Prostate gland (tissue), 2 donors: ENCODE results near the gene SORBS1. TPM values are rescaled to one million over a fixed set of nuclear protein-coding genes. Genes with fewer than 3 reads are reported as not detected.

ENCODE experiments used
- DNase-seq: peaks from one replicate; pipeline ENCODE4 v3.0.0-alpha.2; 2019; ENCODE audit warnings: low spot score
- H3K27ac ChIP-seq, 2 donors: fragments of 200-600 bp; sonication (generic); 2 replicates each; pipeline ENCODE4 v1.5.1; 2017 to 2019
- H3K27me3 ChIP-seq: fragments of 200-600 bp; sonication (generic); replicated peaks from 2 replicates; pipeline ENCODE4 v1.5.1; 2019; ENCODE audit not compliant: insufficient read depth
- H3K36me3 ChIP-seq, 2 donors: fragments of 200-600 bp; sonication (generic); 1 replicate in 1 of 2; 2 replicates in 1 of 2; pipeline versions ENCODE4 v1.5.1 to v1.8.1; 2017 to 2019
- H3K4me1 ChIP-seq: fragments of 200-600 bp; sonication (generic); replicated peaks from 2 replicates; pipeline ENCODE4 v1.5.1; 2019
- H3K4me3 ChIP-seq, 2 donors: fragments of 200-600 bp; sonication (generic); 2 replicates each; pipeline ENCODE4 v1.5.1; 2017 to 2019
- H3K9me3 ChIP-seq: fragments of 200-600 bp; sonication (generic); 2 replicates; pipeline ENCODE4 v1.5.1; 2017
- CTCF ChIP-seq, 4 experiments: fragments of 200-600 bp in 2 of 4; fragments of 450-650 bp in 2 of 4; sonication (generic) in 2 of 4; IDR thresholded peaks; 1 replicate in 3 of 4; 2 replicates in 1 of 4; pipeline ENCODE4 v1.5.1; 2016 to 2019; ENCODE audit warnings: antibody characterized with exemption in 4 of 4, mild to moderate bottlenecking in 2 of 4, moderate library complexity in 2 of 4
- POLR2A ChIP-seq: fragments of 450-650 bp; IDR thresholded peaks from one replicate; pipeline ENCODE4 v1.6.1; 2016; ENCODE audit warnings: antibody characterized with exemption, mild to moderate bottlenecking
- POLR2AphosphoS5 ChIP-seq: sonication (generic); formaldehyde crosslinking; IDR thresholded peaks from one replicate; pipeline ENCODE4 v1.6.1; 2017; ENCODE audit warnings: antibody characterized with exemption
- WGBS: methylation state at CpG from one replicate; pipeline ENCODE4 v1.1.5; 2018; 5-methylcytosine and 5-hydroxymethylcytosine counted together
- intact Hi-C: fragments of 100-400 bp; cut with DNase I; formaldehyde crosslinking; loops from one replicate; pipeline ENCODE4 v1.14.2; 2022
- total RNA-seq, 2 donors: library from RNA; depleted of rRNA; stranded (reverse); fragments of >200 nt; gene quantifications; one replicate each; pipeline ENCODE4 v1.1.0, GENCODE V29; 2016

Gene SORBS1
- total RNA-seq, 2 donors from 2014 or later = 84.6 to 189 TPM

DNA sequence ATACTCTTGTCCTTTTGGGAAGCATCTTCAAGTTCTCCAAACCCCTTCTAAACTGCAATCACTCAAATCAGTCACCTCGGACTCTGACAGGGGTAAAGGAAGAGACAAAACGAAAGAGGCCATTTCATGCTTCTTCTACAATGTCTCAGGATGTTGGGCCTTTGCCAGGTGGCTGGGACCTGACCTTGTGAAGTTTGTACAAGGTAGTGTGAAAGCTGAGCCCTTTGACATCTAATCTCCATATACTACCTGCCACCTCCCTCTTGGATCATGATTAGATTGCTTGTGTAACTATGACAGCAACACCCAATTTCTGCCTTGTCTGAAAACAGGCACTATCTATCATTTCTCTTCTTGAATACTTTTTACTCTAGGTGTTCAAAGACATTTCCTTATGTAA lies 235.3 kb downstream of the SORBS1 start:
- 75% methylated on average over 2 of the region's 2 CpGs for WGBS
- no peaks in the 10 kb centered on the region for H3K9me3 ChIP-seq
- H3K4me1 ChIP-seq = no peaks in the 10 kb centered on the region
- H3K4me3 ChIP-seq = no peak overlapping the region
- H3K27me3 ChIP-seq = no peaks in the 10 kb centered on the region
- intact Hi-C loops = no loop called here
- TF ChIP-seq POLR2A (no peak), POLR2AphosphoS5 (no peak), CTCF (IDR thresholded peaks at IDR 0.05) (no peak)
- no peak for DNase-seq
- H3K36me3 ChIP-seq = no peaks in the 10 kb centered on the region
- no peak overlapping the region for H3K27ac ChIP-seq

DNA sequence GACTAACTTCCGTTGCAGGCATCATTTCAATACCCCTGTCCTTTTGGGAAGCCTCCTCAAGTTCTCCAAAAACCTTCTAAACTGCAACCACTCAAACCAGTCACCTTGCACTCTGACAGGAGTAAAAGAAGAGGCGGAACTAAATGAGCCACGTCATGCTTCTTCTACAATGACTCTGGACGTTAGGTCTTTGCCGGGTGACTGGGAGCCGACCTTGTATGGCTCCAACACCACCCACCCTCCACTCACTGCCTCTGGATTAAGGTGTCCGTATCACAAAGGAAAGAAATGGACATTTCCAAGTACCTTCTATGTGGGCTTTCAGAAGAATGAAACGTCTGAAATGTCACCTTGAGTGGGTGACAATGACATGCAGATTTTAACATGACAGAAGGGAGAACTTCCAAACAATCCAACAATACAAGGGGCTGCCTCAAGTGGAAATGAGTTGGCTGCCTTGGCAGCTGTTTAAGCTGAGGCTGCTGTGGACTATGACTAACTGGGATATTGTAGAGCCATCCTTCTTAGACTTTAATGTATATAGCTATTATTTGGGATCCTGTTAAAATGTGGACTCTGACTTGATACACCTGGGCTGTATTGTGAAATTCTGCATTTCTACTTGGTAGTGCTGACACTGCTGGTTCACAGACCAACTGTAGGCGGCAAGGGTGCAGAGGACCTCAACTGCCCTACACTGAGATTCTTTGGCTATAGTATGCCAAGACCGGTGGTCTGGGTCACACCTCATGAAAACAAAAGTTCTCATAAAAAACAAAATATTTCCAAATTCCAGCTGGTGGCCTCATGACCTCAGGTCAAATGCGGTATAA lies 236.5 kb downstream of the SORBS1 start:
- Histone ChIP-seq H3K4me1 (no peaks in the 10 kb centered on the region), H3K4me3 (no peak overlapping the region), H3K27me3 (no peaks in the 10 kb centered on the region), H3K9me3 (no peaks in the 10 kb centered on the region), H3K36me3 (no peaks in the 10 kb centered on the region), H3K27ac (no peak overlapping the region)
- intact Hi-C loops = no loop called here
- WGBS = 84% methylated on average over 11 of the region's 11 CpGs
- TF ChIP-seq POLR2A (no peak), CTCF (IDR thresholded peaks at IDR 0.05) (no peak), POLR2AphosphoS5 (no peak)
- DNase-seq = no peak

- H3K4me1 ChIP-seq = no peaks in the 10 kb centered on the region
- DNase-seq = no peak
- no peak overlapping the region for H3K27ac ChIP-seq
- WGBS = 83% methylated on average over 10 of the region's 10 CpGs
- no peaks in the 10 kb centered on the region for H3K27me3 ChIP-seq
- no peaks in the 10 kb centered on the region for H3K36me3 ChIP-seq
- intact Hi-C loops = no loop called here
- no peak overlapping the region for H3K4me3 ChIP-seq
- TF ChIP-seq CTCF (IDR thresholded peaks at IDR 0.05) (no peak), POLR2A (no peak), POLR2AphosphoS5 (no peak)
- no peaks in the 10 kb centered on the region for H3K9me3 ChIP-seq
Observed at GRCh38 chr10:95321554-95322301, 239.4 kb downstream of the SORBS1 start.

DNA sequence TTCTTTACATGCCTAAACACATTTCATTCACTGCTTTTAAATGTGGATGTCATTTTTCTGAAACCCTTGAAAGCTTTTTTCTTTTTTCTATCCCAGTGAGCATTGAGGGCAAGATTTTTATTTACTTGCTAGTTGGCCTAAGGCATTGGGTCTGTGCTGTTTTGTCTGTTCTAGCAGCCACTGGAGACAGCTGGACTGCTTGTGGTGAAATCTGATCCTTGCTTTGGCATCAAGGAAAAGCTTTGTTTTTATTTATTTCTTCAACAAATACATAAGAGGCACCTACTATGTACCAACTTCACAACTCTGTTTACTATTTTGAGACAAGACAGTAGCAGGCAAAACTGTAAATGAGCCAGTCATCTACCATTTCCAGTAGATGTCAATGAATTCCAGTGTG lies 241.9 kb downstream of the SORBS1 start:
- DNase-seq = no peak
- Histone ChIP-seq H3K4me1 (no peaks in the 10 kb centered on the region), H3K36me3 (no peaks in the 10 kb centered on the region), H3K9me3 (no peaks in the 10 kb centered on the region), H3K27ac (no peak overlapping the region), H3K4me3 (no peak overlapping the region), H3K27me3 (no peaks in the 10 kb centered on the region)
- intact Hi-C loops = no loop called here
- no peak for TF ChIP-seq POLR2A
- no peak for TF ChIP-seq POLR2AphosphoS5
- TF ChIP-seq CTCF (IDR thresholded peaks at IDR 0.05) = no peak
